Activated naive CD8-positive, alpha-beta T cell treated with anti-CD3 and anti-CD28 coated beads, Interleukin-2, amount 10 ng/mL, durations not matched to agents 7 days and 5 days (primary cell): ENCODE data around the gene UBE4A. TPM values are rescaled to one million over a fixed set of nuclear protein-coding genes. Genes with fewer than 3 reads are reported as not detected.
"Not testable (repeated sequence)": the region's sequence is repeated elsewhere in the genome, so short reads cannot be mapped to it uniquely, and the experiment has no call there.

Experiments used
- ATAC-seq: fragments of 150-1000 bp; cut with Tn5 transposase; one replicate; pipeline ENCODE4 v1.10.0; 2021; ENCODE audit warnings: low read depth, moderate library complexity
- POLR2A ChIA-PET: fragments of 350-600 bp; sonication (Branson Sonifier 250); formaldehyde crosslinking; loops from one replicate; lab custom pipeline; 2021; ENCODE audit warnings: antibody characterized with exemption; lab: Charles Lee
- DNase-seq: peaks from one replicate; pipeline ENCODE4 v3.0.0; 2021
- H3K27ac Mint-ChIP-seq: one replicate; pipeline ENCODE4 v1.8.0; 2022; ENCODE audit warnings: mild to moderate bottlenecking, mixed read lengths
- H3K27me3 Mint-ChIP-seq: one replicate; pipeline ENCODE4 v1.8.0; 2022; ENCODE audit warnings: mild to moderate bottlenecking, moderate library complexity, mixed read lengths
- H3K36me3 Mint-ChIP-seq: one replicate; pipeline ENCODE4 v1.8.0; 2021; ENCODE audit warnings: mild to moderate bottlenecking, mixed read lengths
- H3K4me1 Mint-ChIP-seq: one replicate; pipeline ENCODE4 v1.8.0; 2021; ENCODE audit warnings: mixed read lengths
- H3K4me3 Mint-ChIP-seq: one replicate; pipeline ENCODE4 v1.8.0; 2022; ENCODE audit warnings: mild to moderate bottlenecking, moderate library complexity, mixed read lengths
- H3K9me3 Mint-ChIP-seq: one replicate; pipeline ENCODE4 v1.8.0; 2021; ENCODE audit warnings: mixed read lengths
- total RNA-seq, 2 experiments: library from RNA; stranded (reverse); gene quantifications; one replicate each; pipeline ENCODE4 v1.2.3, GENCODE V29; 2021

Gene UBE4A
- total RNA-seq, 2 experiments from 2014 or later, result 43.4 to 44.4 TPM

- Mint-ChIP-seq H3K9me3 (no peaks in the 10 kb centered on the region), H3K27ac (no peak overlapping the region), H3K27me3 (no peaks in the 10 kb centered on the region), H3K4me3 (no peak overlapping the region), H3K4me1 (no peaks in the 10 kb centered on the region), H3K36me3 (peaks cover 4% of the 10 kb centered on the region)
- POLR2A ChIA-PET, result interaction anchor here (0.7 to 1.0 kb wide), 2 partner anchors 20 to 24 kb away, joined by 3 read pairs; no protein-coding TSS in a partner anchor
- no peak for DNase-seq
- no peak for ATAC-seq
These were observed 55.8 kb downstream of the UBE4A start for GRCh38 chr11:118415062-118415738.

- H3K4me1 Mint-ChIP-seq, result no peaks in the 10 kb centered on the region
- no peaks in the 10 kb centered on the region for H3K27me3 Mint-ChIP-seq
- no peaks in the 10 kb centered on the region for H3K9me3 Mint-ChIP-seq
- H3K36me3 Mint-ChIP-seq, result peaks cover under 1% of the 10 kb centered on the region
- no peak overlapping the region for H3K27ac Mint-ChIP-seq
- ATAC-seq, result peak; percentile 84
- POLR2A ChIA-PET, result interaction anchor here (0.9 kb wide), 1 partner anchor 20 kb away, joined by 5 read pairs; no protein-coding TSS in a partner anchor
- no peak for DNase-seq
- no peak overlapping the region for H3K4me3 Mint-ChIP-seq
These were observed 56.3 kb downstream of the UBE4A start for GRCh38 chr11:118415739-118416068.

- POLR2A ChIA-PET, H3K27ac Mint-ChIP-seq, H3K9me3 Mint-ChIP-seq, ATAC-seq, H3K4me3 Mint-ChIP-seq, H3K36me3 Mint-ChIP-seq, H3K4me1 Mint-ChIP-seq, H3K27me3 Mint-ChIP-seq, DNase-seq: not testable (repeated sequence)
These were observed 57.5 kb downstream of the UBE4A start for GRCh38 chr11:118416900-118417299.

- POLR2A ChIA-PET, result interaction anchor here (0.9 kb wide), 1 partner anchor 16 kb away, joined by 3 read pairs; no protein-coding TSS in a partner anchor
These were observed 58.4 kb downstream of the UBE4A start for GRCh38 chr11:118417801-118418200.

GRCh38 chr11:118418766-118419165, 59.4 kb downstream of the UBE4A start:
- no peak for ATAC-seq
- Mint-ChIP-seq H3K27ac (no peak overlapping the region), H3K4me1 (no peaks in the 10 kb centered on the region), H3K4me3 (no peak overlapping the region), H3K27me3 (no peaks in the 10 kb centered on the region), H3K9me3 (no peaks in the 10 kb centered on the region), H3K36me3 (no peaks in the 10 kb centered on the region)
- POLR2A ChIA-PET, result no interaction called here
- DNase-seq, result no peak

More at GRCh38 chr11:118417801-118418200, 58.4 kb downstream of the UBE4A start:
- Mint-ChIP-seq H3K27me3 (no peaks in the 10 kb centered on the region), H3K36me3 (no peaks in the 10 kb centered on the region), H3K4me3 (no peak overlapping the region), H3K4me1 (no peaks in the 10 kb centered on the region), H3K27ac (no peak overlapping the region), H3K9me3 (no peaks in the 10 kb centered on the region)
- ATAC-seq (no peak), DNase-seq (no peak)

- Mint-ChIP-seq H3K27ac (no peak overlapping the region), H3K9me3 (no peaks in the 10 kb centered on the region), H3K36me3 (no peaks in the 10 kb centered on the region), H3K27me3 (peaks cover 6% of the 10 kb centered on the region), H3K4me3 (no peak overlapping the region), H3K4me1 (peaks cover 6% of the 10 kb centered on the region)
- POLR2A ChIA-PET, result no interaction called here
- ATAC-seq (no peak), DNase-seq (no peak)
These were observed 68.3 kb downstream of the UBE4A start for GRCh38 chr11:118427707-118428106.

- Mint-ChIP-seq H3K4me1 (peaks cover 15% of the 10 kb centered on the region), H3K4me3 (no peak overlapping the region), H3K27me3 (peaks cover 6% of the 10 kb centered on the region), H3K9me3 (no peaks in the 10 kb centered on the region), H3K27ac (no peak overlapping the region), H3K36me3 (no peaks in the 10 kb centered on the region)
- DNase-seq, result no peak
- POLR2A ChIA-PET, result interaction anchor here (1.9 kb wide), 1 partner anchor 28 kb away, joined by 7 read pairs; no protein-coding TSS in a partner anchor
- no peak for ATAC-seq
These were observed 71.6 kb downstream of the UBE4A start for GRCh38 chr11:118430956-118431355.

- DNase-seq, result no peak
- no peak for ATAC-seq
- H3K27me3 Mint-ChIP-seq, result peaks cover 4% of the 10 kb centered on the region
- POLR2A ChIA-PET, result interaction anchor here (1.0 to 2.5 kb wide), 5 partner anchors 11 to 357 kb away, joined by 3 to 19 read pairs (median 4); partner anchors contain the start of genes ARCN1, ATP5MG and DDX6
- H3K4me1 Mint-ChIP-seq, result peaks cover 11% of the 10 kb centered on the region
- no peaks in the 10 kb centered on the region for H3K9me3 Mint-ChIP-seq
- H3K27ac Mint-ChIP-seq, result peak overlapping the region; percentile 94
- H3K36me3 Mint-ChIP-seq, result no peaks in the 10 kb centered on the region
- H3K4me3 Mint-ChIP-seq, result peak overlapping the region; percentile 97
These were observed 74.7 kb downstream of the UBE4A start for GRCh38 chr11:118434123-118434552.

- H3K36me3 Mint-ChIP-seq, result no peaks in the 10 kb centered on the region
- DNase-seq (peak; percentile 61), ATAC-seq (peak; percentile 27)
- H3K4me3 Mint-ChIP-seq, result peak overlapping the region; percentile 97
- peak overlapping the region; percentile 94 for H3K27ac Mint-ChIP-seq
- peaks cover 17% of the 10 kb centered on the region for H3K4me1 Mint-ChIP-seq
- no peaks in the 10 kb centered on the region for H3K9me3 Mint-ChIP-seq
- POLR2A ChIA-PET, result interaction anchor here (0.8 to 2.5 kb wide), 9 partner anchors 11 to 356 kb away, joined by 3 to 22 read pairs (median 5); partner anchors contain the start of genes ARCN1, ATP5MG and DDX6
- peaks cover 4% of the 10 kb centered on the region for H3K27me3 Mint-ChIP-seq
These were observed 75.3 kb downstream of the UBE4A start for GRCh38 chr11:118434553-118435289.

- POLR2A ChIA-PET, result interaction anchor here (0.6 to 2.5 kb wide), 14 partner anchors 10 to 355 kb away, joined by 3 to 22 read pairs (median 4); partner anchors contain the start of genes ARCN1, ATP5MG, DDX6 and MPZL3
- peaks cover under 1% of the 10 kb centered on the region for H3K36me3 Mint-ChIP-seq
- peak; percentile 14 for ATAC-seq
- peaks cover 24% of the 10 kb centered on the region for H3K4me1 Mint-ChIP-seq
- no peaks in the 10 kb centered on the region for H3K9me3 Mint-ChIP-seq
- H3K27me3 Mint-ChIP-seq, result peaks cover 4% of the 10 kb centered on the region
- H3K4me3 Mint-ChIP-seq, result peak overlapping the region; percentile 97
- DNase-seq, result peak; percentile 75
- H3K27ac Mint-ChIP-seq, result peak overlapping the region; percentile 94
These were observed 76.0 kb downstream of the UBE4A start for GRCh38 chr11:118435290-118435892.

- peaks cover 4% of the 10 kb centered on the region for H3K27me3 Mint-ChIP-seq
- H3K9me3 Mint-ChIP-seq, result no peaks in the 10 kb centered on the region
- peaks cover 28% of the 10 kb centered on the region for H3K4me1 Mint-ChIP-seq
- POLR2A ChIA-PET, result interaction anchor here (0.6 to 2.5 kb wide), 17 partner anchors 8 to 583 kb away, joined by 3 to 22 read pairs (median 3); partner anchors contain the start of genes ARCN1, ATP5MG, CD3G and MPZL3
- H3K4me3 Mint-ChIP-seq, result peak within 1 kb of the TSS; percentile 98
- peaks cover 4% of the 10 kb centered on the region for H3K36me3 Mint-ChIP-seq
- ATAC-seq (peak; percentile 44), DNase-seq (peak; percentile 99)
- H3K27ac Mint-ChIP-seq, result peak within 1 kb of the TSS; percentile 94
These were observed 76.7 kb downstream of the UBE4A start, which contains the start of gene KMT2A for GRCh38 chr11:118435893-118436624. Gene KMT2A, plus strand, starts transcription at chr11:118436492. Its CDS starts 21 bp downstream, at chr11:118436513.

- POLR2A ChIA-PET, result interaction anchor here (0.6 to 2.5 kb wide), 12 partner anchors 8 to 582 kb away, joined by 3 to 22 read pairs (median 3); partner anchors contain the start of genes ATP5MG, CD3G, MPZL3 and TRAPPC4
- ATAC-seq (peak; percentile 12), DNase-seq (no peak)
- H3K4me3 Mint-ChIP-seq, result peak overlapping the region; percentile 98
- peaks cover 31% of the 10 kb centered on the region for H3K4me1 Mint-ChIP-seq
- no peaks in the 10 kb centered on the region for H3K9me3 Mint-ChIP-seq
- no peaks in the 10 kb centered on the region for H3K27me3 Mint-ChIP-seq
- H3K27ac Mint-ChIP-seq, result peak overlapping the region; percentile 94
- H3K36me3 Mint-ChIP-seq, result peaks cover 7% of the 10 kb centered on the region
These were observed 77.3 kb downstream of the UBE4A start for GRCh38 chr11:118436639-118437207.
